Fibroblast of villous mesenchyme (primary cell): ENCODE measurements around the gene TESPA1. TPM values are rescaled to one million over a fixed set of nuclear protein-coding genes. Genes with fewer than 3 reads are reported as not detected.

ENCODE experiments used
- DNase-seq: peaks from one replicate; pipeline ENCODE4 v3.0.0-alpha.2; 2010; ENCODE audit warnings: low read depth
- H3K4me3 ChIP-seq: 2 replicates; pipeline ENCODE4 v1.5.1; 2011; ENCODE audit warnings: low read depth, mild to moderate bottlenecking, low read length
- total RNA-seq: library from RNA; depleted of rRNA; stranded (reverse); fragments of >200 nt; gene quantifications from 2 replicates; pipeline ENCODE4 v1.2.3, GENCODE V29; 2012
- TF ChIP-seq, protein P1 (sequence below): IDR thresholded peaks from 2 replicates; pipeline ENCODE4 v1.5.1; 2012; ENCODE audit warnings: low read depth, mild to moderate bottlenecking, low read length; ENCODE audit not compliant: insufficient read depth

TESPA1 gene, protein sequence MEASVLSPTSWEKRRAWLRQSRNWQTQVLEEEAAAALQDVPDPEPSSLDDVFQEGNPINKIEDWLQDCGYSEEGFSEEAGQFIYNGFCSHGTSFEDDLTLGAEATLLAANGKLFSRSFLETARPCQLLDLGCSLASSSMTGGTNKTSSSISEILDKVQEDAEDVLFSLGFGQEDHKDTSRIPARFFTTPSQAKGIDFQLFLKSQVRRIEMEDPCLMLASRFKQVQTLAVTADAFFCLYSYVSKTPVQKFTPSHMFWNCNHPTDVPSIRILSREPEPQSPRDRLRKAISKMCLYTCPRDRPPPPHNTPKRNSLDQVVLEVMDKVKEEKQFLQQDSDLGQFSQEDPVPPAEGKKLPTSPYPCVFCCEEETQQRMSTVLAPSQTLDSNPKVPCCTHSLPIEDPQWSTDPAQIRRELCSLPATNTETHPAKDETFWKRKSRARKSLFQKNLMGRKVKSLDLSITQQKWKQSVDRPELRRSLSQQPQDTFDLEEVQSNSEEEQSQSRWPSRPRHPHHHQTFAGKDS
- not detected in 2 replicates for total RNA-seq

DNA sequence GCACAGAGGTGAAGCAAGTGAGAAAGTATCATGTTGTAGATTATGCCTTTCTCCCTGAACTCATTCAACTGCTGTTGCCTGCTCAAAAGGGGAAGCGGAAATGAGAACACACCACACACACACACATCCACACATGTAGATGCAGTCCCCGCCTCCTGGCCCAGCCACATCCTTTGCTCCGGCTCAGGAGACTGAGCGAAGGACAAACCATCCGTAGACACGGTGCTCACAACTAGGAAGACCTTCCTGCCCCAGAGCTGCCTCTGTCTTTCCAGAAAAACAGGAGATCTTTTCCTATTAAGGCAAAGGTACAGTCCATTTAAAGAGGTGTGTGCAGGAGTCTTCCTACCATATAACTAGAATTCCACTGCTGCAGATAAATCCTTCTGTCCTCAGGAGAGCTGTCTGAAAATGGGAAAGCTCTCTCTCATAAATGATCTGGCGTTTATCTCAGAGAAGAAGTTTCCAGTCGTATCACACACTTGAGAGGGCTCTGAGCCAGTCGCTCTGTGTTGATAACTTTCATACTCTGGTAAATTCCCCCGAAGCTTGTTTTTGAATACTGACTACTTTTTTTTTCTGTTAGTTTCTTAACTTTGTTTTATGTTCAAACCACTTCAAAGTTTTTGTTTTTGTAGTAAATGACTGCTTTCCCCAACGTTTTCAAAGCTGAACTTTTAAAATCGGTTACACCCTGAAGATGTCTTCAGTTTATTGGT is at the start of gene TESPA1:
Gene TESPA1, minus strand, starts transcription at position 105 of the 719 bp plus-strand sequence. CDS start 10,200 bp downstream, outside the sequence.
- DNase-seq: no peak
- TF ChIP-seq, protein P1, sequence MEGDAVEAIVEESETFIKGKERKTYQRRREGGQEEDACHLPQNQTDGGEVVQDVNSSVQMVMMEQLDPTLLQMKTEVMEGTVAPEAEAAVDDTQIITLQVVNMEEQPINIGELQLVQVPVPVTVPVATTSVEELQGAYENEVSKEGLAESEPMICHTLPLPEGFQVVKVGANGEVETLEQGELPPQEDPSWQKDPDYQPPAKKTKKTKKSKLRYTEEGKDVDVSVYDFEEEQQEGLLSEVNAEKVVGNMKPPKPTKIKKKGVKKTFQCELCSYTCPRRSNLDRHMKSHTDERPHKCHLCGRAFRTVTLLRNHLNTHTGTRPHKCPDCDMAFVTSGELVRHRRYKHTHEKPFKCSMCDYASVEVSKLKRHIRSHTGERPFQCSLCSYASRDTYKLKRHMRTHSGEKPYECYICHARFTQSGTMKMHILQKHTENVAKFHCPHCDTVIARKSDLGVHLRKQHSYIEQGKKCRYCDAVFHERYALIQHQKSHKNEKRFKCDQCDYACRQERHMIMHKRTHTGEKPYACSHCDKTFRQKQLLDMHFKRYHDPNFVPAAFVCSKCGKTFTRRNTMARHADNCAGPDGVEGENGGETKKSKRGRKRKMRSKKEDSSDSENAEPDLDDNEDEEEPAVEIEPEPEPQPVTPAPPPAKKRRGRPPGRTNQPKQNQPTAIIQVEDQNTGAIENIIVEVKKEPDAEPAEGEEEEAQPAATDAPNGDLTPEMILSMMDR: no peak

DNA sequence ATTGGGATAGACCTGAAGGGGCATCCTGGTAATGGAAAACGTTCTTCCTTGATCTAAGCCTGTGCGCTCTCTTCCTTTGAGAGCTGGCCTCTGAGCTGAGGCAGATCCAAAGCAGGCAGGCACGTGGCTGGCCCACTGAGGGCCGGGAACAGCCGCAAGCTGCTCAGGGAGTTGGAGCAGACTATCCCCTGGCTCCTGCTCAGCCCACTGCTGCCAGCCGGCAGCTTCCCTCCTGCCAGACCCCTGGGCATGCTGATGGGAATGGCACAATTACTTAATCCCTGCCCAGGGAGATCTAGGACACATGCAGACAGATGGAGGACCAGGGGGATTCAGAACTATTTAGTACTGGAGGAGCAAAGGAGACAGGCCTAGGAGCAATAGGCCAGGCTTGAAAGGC is 49.7 kb upstream of the TESPA1 start:
- DNase-seq: no peak
- TF ChIP-seq, protein P1: no peak
- H3K4me3 ChIP-seq: no peak overlapping the region

More for the DNA sequence above, at the start of gene TESPA1:
- no peak within 1 kb of the TSS for H3K4me3 ChIP-seq

DNA sequence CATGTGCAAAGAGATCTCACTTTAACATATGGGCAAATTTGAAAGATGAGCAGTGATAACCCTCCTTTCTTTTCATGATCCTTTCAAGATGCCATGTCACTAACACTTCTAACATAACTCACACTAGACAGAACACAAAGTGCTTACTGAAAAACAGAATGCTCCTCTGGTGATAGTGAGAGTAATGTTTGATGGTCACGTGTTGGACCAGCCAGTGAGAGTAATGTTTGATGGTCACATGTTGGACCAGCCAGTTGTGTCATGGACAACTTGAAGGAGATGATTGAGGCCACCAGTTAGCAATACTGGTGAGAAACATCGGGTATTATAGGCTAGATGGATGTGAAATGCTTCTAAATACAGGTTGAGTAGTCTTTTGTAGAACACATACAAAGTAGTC is 40.9 kb upstream of the TESPA1 start:
- TF ChIP-seq, protein P1: no peak
- DNase-seq: no peak
- no peak overlapping the region for H3K4me3 ChIP-seq

DNA sequence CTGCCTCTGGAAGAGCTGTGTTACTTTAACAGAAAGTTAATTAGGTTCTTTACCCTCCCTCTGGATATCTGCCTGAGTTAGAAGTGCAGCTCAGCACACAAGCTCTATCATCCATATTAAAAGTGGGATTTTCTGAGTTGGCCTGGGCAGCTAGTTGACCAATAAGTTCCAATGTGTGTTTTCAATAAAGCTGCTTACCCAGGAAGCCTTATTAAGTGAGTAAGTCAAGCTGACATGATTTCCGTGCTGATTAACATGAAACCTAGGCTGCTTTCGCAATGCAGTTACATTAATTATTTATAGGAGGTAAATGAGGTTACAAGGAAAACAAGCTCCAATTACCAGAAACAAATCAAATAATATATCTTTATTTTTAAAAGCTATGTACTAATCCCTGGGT is 40.0 kb upstream of the TESPA1 start:
- TF ChIP-seq, protein P1: no peak
- H3K4me3 ChIP-seq: no peak overlapping the region
- no peak for DNase-seq

DNA sequence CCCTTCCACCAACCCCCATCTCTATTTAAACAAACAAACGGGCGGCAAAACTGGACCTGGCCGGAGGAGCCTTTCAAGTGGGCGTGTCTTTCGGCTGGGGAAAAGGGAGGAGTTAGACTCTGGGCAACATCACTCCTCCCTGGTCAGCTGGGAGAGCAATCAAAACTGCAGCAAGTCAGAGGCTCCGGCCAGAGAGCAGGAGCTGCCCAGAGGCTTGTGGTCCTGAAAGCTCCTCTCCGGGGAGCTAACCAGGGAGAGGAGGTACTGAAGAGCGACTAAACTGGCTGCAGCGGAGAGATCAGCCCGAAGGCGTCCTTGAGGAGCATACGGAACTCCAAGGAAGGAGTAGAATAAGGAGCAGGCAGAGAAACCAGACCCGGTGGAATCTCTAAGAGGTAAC is 35.2 kb upstream of the TESPA1 start, which contains the start of gene NEUROD4:
Gene NEUROD4, plus strand, starts transcription at position 191 of the 400 bp plus-strand sequence. CDS start 6,466 bp downstream, outside the sequence.
- TF ChIP-seq, protein P1: no peak
- peak; percentile 53 for DNase-seq
- H3K4me3 ChIP-seq: no peak within 1 kb of the TSS

DNA sequence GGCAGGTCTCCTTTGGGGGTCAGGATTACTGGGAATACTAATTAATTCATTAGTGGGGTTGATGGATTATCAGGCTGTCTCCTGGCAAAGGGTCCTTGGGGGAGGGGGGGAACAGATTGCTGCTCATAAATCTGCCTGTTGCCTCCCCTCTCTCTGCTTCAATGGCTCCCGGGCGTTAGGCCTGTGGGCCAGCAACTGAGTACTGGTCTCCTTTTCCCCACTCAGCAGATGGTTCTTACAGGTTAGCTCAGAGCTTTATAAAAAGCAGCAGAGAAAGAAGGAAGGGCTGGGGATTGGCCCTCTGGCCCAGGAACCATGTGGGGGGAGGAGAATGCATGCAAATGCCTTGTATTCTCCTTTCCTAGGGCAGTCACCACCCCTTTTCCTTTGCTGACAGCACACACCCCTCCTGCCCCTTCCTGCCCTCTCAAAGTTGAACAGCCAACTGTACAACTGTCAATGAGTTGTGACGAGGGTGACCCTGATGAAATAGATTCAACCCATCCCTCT is 32.9 kb upstream of the TESPA1 start:
- no peak for DNase-seq
- TF ChIP-seq, protein P1: no peak
- H3K4me3 ChIP-seq: no peak overlapping the region
